IMR-90 (cell line): ENCODE data around the gene SPRR2G. TPM values are rescaled to one million over a fixed set of nuclear protein-coding genes. Genes with fewer than 3 reads are reported as not detected.

ENCODE experiments used
- ATAC-seq: fragments of 200-7000 bp; cut with Tn5 transposase; 2 replicates; pipeline ENCODE4 v1.9.1; 2020; ENCODE audit warnings: low read depth, mild to moderate bottlenecking, moderate library complexity
- BruUV-seq: library from RNA; stranded (reverse); fragments of 400-500 nt; replicated peaks from 2 replicates; lab custom pipeline; 2021; lab: Mats Ljungman, UMichigan
- CTCF ChIA-PET: fragments of 300-600 bp; formaldehyde crosslinking; extraction: SDS; loops from one replicate; lab custom pipeline; 2021; ENCODE audit warnings: antibody characterized with exemption; lab: Yijun Ruan, JAX
- POLR2A ChIA-PET: fragments of 300-600 bp; sonication (Branson Sonifier 250); formaldehyde crosslinking; loops from one replicate; lab custom pipeline; 2022; ENCODE audit warnings: antibody characterized with exemption; ENCODE audit not compliant: unreplicated experiment; lab: Charles Lee
- DNase-seq: peaks from one replicate; pipeline ENCODE4 v3.0.0; 2013
- H2AFZ ChIP-seq: replicated peaks from 2 replicates; pipeline ENCODE3; 2013; ENCODE audit warnings: low read length, mild to moderate bottlenecking; ENCODE audit not compliant: poor library complexity
- H2AK5ac ChIP-seq: 2 replicates; pipeline ENCODE4 v1.6.1; 2013; ENCODE audit warnings: low read depth, low read length, inconsistent platforms
- H2AK9ac ChIP-seq: replicated peaks from 2 replicates; pipeline ENCODE3; 2013; ENCODE audit warnings: mild to moderate bottlenecking, low read depth, low read length, moderate library complexity; ENCODE audit not compliant: poor library complexity
- H2BK120ac ChIP-seq: 2 replicates; pipeline ENCODE4 v1.6.1; 2013; ENCODE audit warnings: low read depth, low read length, inconsistent platforms
- H2BK15ac ChIP-seq: 3 replicates; pipeline ENCODE4 v1.6.1; 2013; ENCODE audit warnings: low read depth, low read length, inconsistent platforms
- H2BK20ac ChIP-seq: 2 replicates; pipeline ENCODE4 v1.6.1; 2013; ENCODE audit warnings: low read depth, mild to moderate bottlenecking, inconsistent platforms, low read length, moderate library complexity
- H2BK5ac ChIP-seq: 2 replicates; pipeline ENCODE4 v1.6.1; 2013; ENCODE audit warnings: mild to moderate bottlenecking, low read depth, low read length, inconsistent platforms; ENCODE audit not compliant: poor library complexity, severe bottlenecking
- H3K14ac ChIP-seq: replicated peaks from 2 replicates; pipeline ENCODE4 v1.6.1; 2013; ENCODE audit warnings: low read depth, low read length, inconsistent platforms
- H3K18ac ChIP-seq: 2 replicates; pipeline ENCODE4 v1.6.1; 2013; ENCODE audit warnings: low read depth, low read length, control low read depth
- H3K23ac ChIP-seq: 2 replicates; pipeline ENCODE4 v1.6.1; 2013; ENCODE audit warnings: low read depth, low read length, inconsistent platforms
- H3K27ac ChIP-seq: 2 replicates; pipeline ENCODE4 v1.5.1; 2013; ENCODE audit warnings: mild to moderate bottlenecking, control low read depth, low read length; ENCODE audit not compliant: insufficient read depth
- H3K27me3 ChIP-seq: 2 replicates; pipeline ENCODE4 v1.6.1; 2013; ENCODE audit warnings: low read length; ENCODE audit not compliant: control insufficient read depth, insufficient read depth
- H3K36me3 ChIP-seq: 2 replicates; pipeline ENCODE4 v1.6.1; 2013; ENCODE audit warnings: low read length, mixed read lengths; ENCODE audit not compliant: control insufficient read depth, insufficient read depth
- H3K4ac ChIP-seq: 2 replicates; pipeline ENCODE4 v1.6.1; 2013; ENCODE audit warnings: low read depth, low read length, inconsistent platforms
- H3K4me1 ChIP-seq: 2 replicates; pipeline ENCODE4 v1.6.1; 2013; ENCODE audit warnings: low read length, mixed read lengths; ENCODE audit not compliant: control insufficient read depth, insufficient read depth
- H3K4me2 ChIP-seq: 2 replicates; pipeline ENCODE4 v1.6.1; 2013; ENCODE audit warnings: low read depth, mild to moderate bottlenecking, control low read depth, low read length, moderate library complexity
- H3K4me3 ChIP-seq: 2 replicates; pipeline ENCODE4 v1.5.1; 2013; ENCODE audit warnings: low read depth, mild to moderate bottlenecking, control low read depth, low read length, moderate library complexity; ENCODE audit not compliant: insufficient read depth
- H3K56ac ChIP-seq: 2 replicates; pipeline ENCODE4 v1.6.1; 2013; ENCODE audit warnings: low read length, inconsistent platforms; ENCODE audit not compliant: insufficient read depth; ENCODE audit errors: extremely low read depth
- H3K79me1 ChIP-seq, 2 experiments: 2 replicates each; pipeline ENCODE4 v1.6.1; 2013; ENCODE audit warnings: low read length in 2 of 2, inconsistent platforms in 1 of 2, low read depth in 1 of 2
- H3K9ac ChIP-seq: 2 replicates; pipeline ENCODE4 v1.6.1; 2013; ENCODE audit warnings: low read depth, low read length, control low read depth
- H3K9me1 ChIP-seq: 2 replicates; pipeline ENCODE4 v1.6.1; 2013; ENCODE audit warnings: low read length, inconsistent platforms; ENCODE audit not compliant: insufficient read depth
- H3K9me3 ChIP-seq: 2 replicates; pipeline ENCODE4 v1.6.1; 2013; ENCODE audit warnings: low read length; ENCODE audit not compliant: control insufficient read depth, insufficient read depth
- H4K20me1 ChIP-seq: 2 replicates; pipeline ENCODE4 v1.6.1; 2013; ENCODE audit warnings: low read length, inconsistent platforms; ENCODE audit not compliant: insufficient read depth
- H4K5ac ChIP-seq: 2 replicates; pipeline ENCODE4 v1.6.1; 2013; ENCODE audit warnings: mild to moderate bottlenecking, low read depth, low read length, control low read depth
- H4K8ac ChIP-seq, 2 experiments: 2 replicates each; pipeline ENCODE4 v1.6.1; 2013; ENCODE audit warnings: low read depth in 2 of 2, low read length in 2 of 2, control low read depth in 1 of 2, inconsistent platforms in 1 of 2
- H4K91ac ChIP-seq: 2 replicates; pipeline ENCODE4 v1.6.1; 2013; ENCODE audit warnings: low read depth, low read length, inconsistent platforms; ENCODE audit not compliant: insufficient read depth
- BHLHE40 ChIP-seq: fragments of 150-350 bp; IDR thresholded peaks from 2 replicates; pipeline ENCODE4 v1.6.1; 2016; ENCODE audit warnings: mild to moderate bottlenecking, low read depth, low read length
- CEBPB ChIP-seq: IDR thresholded peaks from 2 replicates; pipeline ENCODE4 v1.6.1; 2012; ENCODE audit warnings: low read depth, low read length, improper control_type of control experiment
- CHD1 ChIP-seq: IDR thresholded peaks from 2 replicates; pipeline ENCODE4 v1.6.1; 2012; ENCODE audit warnings: low read depth, low read length, improper control_type of control experiment
- ELK1 ChIP-seq: fragments of 150-350 bp; IDR thresholded peaks from 2 replicates; pipeline ENCODE4 v1.6.1; 2016; ENCODE audit warnings: low read depth, mild to moderate bottlenecking, low read length, moderate library complexity, borderline replicate concordance
- FOS ChIP-seq: fragments of 150-350 bp; IDR thresholded peaks from 2 replicates; pipeline ENCODE4 v1.6.1; 2016; ENCODE audit warnings: low read depth, low read length
- MAFK ChIP-seq: IDR thresholded peaks from 2 replicates; pipeline ENCODE4 v1.6.1; 2012; ENCODE audit warnings: low read depth, low read length, improper control_type of control experiment
- MAZ ChIP-seq: IDR thresholded peaks from 2 replicates; pipeline ENCODE4 v1.6.1; 2012; ENCODE audit warnings: low read depth, mild to moderate bottlenecking, low read length, improper control_type of control experiment, moderate library complexity, borderline replicate concordance
- MXI1 ChIP-seq: IDR thresholded peaks from 2 replicates; pipeline ENCODE4 v1.6.1; 2012; ENCODE audit warnings: low read depth, mild to moderate bottlenecking, low read length, moderate library complexity, borderline replicate concordance
- NFE2L2 ChIP-seq: fragments of 150-350 bp; IDR thresholded peaks from 2 replicates; pipeline ENCODE4 v1.6.1; 2016; ENCODE audit warnings: low read depth, mild to moderate bottlenecking, low read length
- POLR2A ChIP-seq: IDR thresholded peaks from 2 replicates; pipeline ENCODE4 v1.6.1; 2012; ENCODE audit warnings: mild to moderate bottlenecking, low read depth, low read length
- RAD21 ChIP-seq: IDR thresholded peaks from 2 replicates; pipeline ENCODE4 v1.6.1; 2012; ENCODE audit warnings: low read length, improper control_type of control experiment
- RCOR1 ChIP-seq: IDR thresholded peaks from 2 replicates; pipeline ENCODE4 v1.6.1; 2012; ENCODE audit warnings: mild to moderate bottlenecking, low read length, improper control_type of control experiment; ENCODE audit not compliant: insufficient replicate concordance
- RFX5 ChIP-seq: IDR thresholded peaks from 2 replicates; pipeline ENCODE4 v1.8.0; 2012; ENCODE audit warnings: low read depth, mild to moderate bottlenecking, low read length, moderate library complexity
- SMC3 ChIP-seq: fragments of 150-350 bp; IDR thresholded peaks from 2 replicates; pipeline ENCODE4 v1.6.1; 2016; ENCODE audit warnings: low read depth, mild to moderate bottlenecking, antibody characterized with exemption, low read length, moderate library complexity
- USF2 ChIP-seq: fragments of 150-350 bp; IDR thresholded peaks from 2 replicates; pipeline ENCODE4 v1.6.1; 2017; ENCODE audit warnings: mild to moderate bottlenecking, antibody characterized with exemption, low read length, low read depth
- WGBS, 2 experiments: methylation state at CpG; one replicate each; pipeline versions ENCODE4 v1.1.5 to v1.1.7; 2013; ENCODE audit warnings: missing lambda C conversion rate in 2 of 2; ENCODE audit not compliant: insufficient read length in 1 of 2; ENCODE audit errors: extremely low coverage in 2 of 2; 5-methylcytosine and 5-hydroxymethylcytosine counted together
- dilution Hi-C: fragments of 300-500 bp; cut with HindIII; formaldehyde crosslinking; loops from one replicate; pipeline ENCODE4 v1.14.3; 2018; ENCODE audit warnings: low sequenced_read_pairs; ENCODE audit not compliant: unreplicated experiment
- in situ Hi-C: fragments of 300-500 bp; cut with MboI; formaldehyde crosslinking; loops from 3 replicates; pipeline ENCODE4 v1.14.3; 2019; ENCODE audit warnings: low sequenced_read_pairs, inconsistent platforms, mixed read lengths
- intact Hi-C: fragments of 100-400 bp; cut with micrococcal nuclease; formaldehyde crosslinking; loops from 2 replicates; pipeline ENCODE4 v1.10.0; 2022
- polyA plus RNA-seq, 3 experiments: library from polyadenylated mRNA; depleted of rRNA; stranded (reverse); fragments of >200 nt; gene quantifications; 2 replicates each; pipeline ENCODE4 v1.2.3, GENCODE V29; 2012; ENCODE audit warnings: low replicate concordance in 1 of 3
- total RNA-seq: library from RNA; depleted of rRNA; stranded (reverse); fragments of >200 nt; gene quantifications from 2 replicates; pipeline ENCODE4 v1.2.3, GENCODE V29; 2012
- TF ChIP-seq, protein P1 (sequence below): conservative IDR thresholded peaks from 2 replicates; pipeline ENCODE4 v1.5.1; 2012; ENCODE audit warnings: mild to moderate bottlenecking, low read depth, low read length, improper control_type of control experiment

Gene SPRR2G
- total and polyA plus RNA-seq, 2 of the 4 experiments (the other 2 are of a cell fraction), result not detected

GRCh38 chr1:153127296-153127695 is 23.4 kb downstream of the SPRR2G start:
- in situ Hi-C loops (no loop called here), intact Hi-C loops (no loop called here), dilution Hi-C loops (no loop called here)
- no peaks in the 10 kb centered on the region for H4K20me1 ChIP-seq
- no peak overlapping the region for H3K4ac ChIP-seq
- no peak overlapping the region for H2AK5ac ChIP-seq
- no peak overlapping the region for H3K14ac ChIP-seq
- H2AK9ac ChIP-seq, result no peak overlapping the region
- DNase-seq (no peak), ATAC-seq (no peak)
- H2BK5ac ChIP-seq, result no peak overlapping the region
- no peak overlapping the region for H3K56ac ChIP-seq
- no peak overlapping the region for H4K91ac ChIP-seq
- H3K79me1 ChIP-seq, result no peaks in the 10 kb centered on the region
- no peaks in the 10 kb centered on the region for H3K27me3 ChIP-seq
- POLR2A ChIA-PET, result no interaction called here
- no peak overlapping the region for H2BK20ac ChIP-seq
- H3K9me3 ChIP-seq, result no peaks in the 10 kb centered on the region
- H2BK120ac ChIP-seq, result no peak overlapping the region
- H2BK15ac ChIP-seq, result no peak overlapping the region
- no peak overlapping the region for H3K27ac ChIP-seq
- no peaks in the 10 kb centered on the region for H3K36me3 ChIP-seq
- no peak overlapping the region for H3K18ac ChIP-seq
- no peaks in the 10 kb centered on the region for H3K9me1 ChIP-seq
- H3K4me3 ChIP-seq, result no peak overlapping the region
- no peak overlapping the region for H3K4me2 ChIP-seq
- no peak overlapping the region for H3K23ac ChIP-seq
- H3K9ac ChIP-seq, result no peak overlapping the region
- no peak overlapping the region for H2AFZ ChIP-seq
- TF ChIP-seq CHD1 (no peak), CEBPB (no peak), RFX5 (no peak), MAFK (no peak), ELK1 (no peak), RAD21 (no peak), RCOR1 (no peak), FOS (no peak), POLR2A (no peak), NFE2L2 (no peak), SMC3 (no peak), MXI1 (no peak), MAZ (no peak), USF2 (no peak), BHLHE40 (no peak)
- TF ChIP-seq, protein P1, sequence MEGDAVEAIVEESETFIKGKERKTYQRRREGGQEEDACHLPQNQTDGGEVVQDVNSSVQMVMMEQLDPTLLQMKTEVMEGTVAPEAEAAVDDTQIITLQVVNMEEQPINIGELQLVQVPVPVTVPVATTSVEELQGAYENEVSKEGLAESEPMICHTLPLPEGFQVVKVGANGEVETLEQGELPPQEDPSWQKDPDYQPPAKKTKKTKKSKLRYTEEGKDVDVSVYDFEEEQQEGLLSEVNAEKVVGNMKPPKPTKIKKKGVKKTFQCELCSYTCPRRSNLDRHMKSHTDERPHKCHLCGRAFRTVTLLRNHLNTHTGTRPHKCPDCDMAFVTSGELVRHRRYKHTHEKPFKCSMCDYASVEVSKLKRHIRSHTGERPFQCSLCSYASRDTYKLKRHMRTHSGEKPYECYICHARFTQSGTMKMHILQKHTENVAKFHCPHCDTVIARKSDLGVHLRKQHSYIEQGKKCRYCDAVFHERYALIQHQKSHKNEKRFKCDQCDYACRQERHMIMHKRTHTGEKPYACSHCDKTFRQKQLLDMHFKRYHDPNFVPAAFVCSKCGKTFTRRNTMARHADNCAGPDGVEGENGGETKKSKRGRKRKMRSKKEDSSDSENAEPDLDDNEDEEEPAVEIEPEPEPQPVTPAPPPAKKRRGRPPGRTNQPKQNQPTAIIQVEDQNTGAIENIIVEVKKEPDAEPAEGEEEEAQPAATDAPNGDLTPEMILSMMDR, result no peak
- no TSS peak for BruUV-seq
- H4K5ac ChIP-seq, result no peak overlapping the region
- CTCF ChIA-PET, result interaction anchor here (0.8 kb wide), 1 partner anchor 61 kb away, joined by 3 read pairs; no protein-coding TSS in a partner anchor
- WGBS, 2 experiments, result 17% methylated on average over 1 of the region's 2 CpGs; no CpG with 5 or more reads in 1 of the 2 experiments
- no peak overlapping the region for H4K8ac ChIP-seq
- H3K4me1 ChIP-seq, result no peaks in the 10 kb centered on the region
